Measurements from ENCODE around the gene ZNG1A. TPM values are rescaled to one million over a fixed set of nuclear protein-coding genes. Genes with fewer than 3 reads are reported as not detected.
A peak's percentile ranks its signal among the peaks of the same experiment; 100 is the strongest.
"Not testable (repeated sequence)": the region's sequence is repeated elsewhere in the genome, so short reads cannot be mapped to it uniquely, and the experiment has no call there.

Gene ZNG1A
- total RNA-seq, 2 donors from 2014 or later: 28.5 to 34.8 TPM

GRCh38 chr9:73900-74525, 104.8 kb downstream of the ZNG1A start:
- not testable (repeated sequence) for DNase-seq; H3K9me3 Mint-ChIP-seq; H3K4me1 Mint-ChIP-seq (ENCODE audit: low read depth); H3K36me3 Mint-ChIP-seq (ENCODE audit: insufficient read depth in 2 of 2); H3K27ac Mint-ChIP-seq; H3K27me3 Mint-ChIP-seq (ENCODE audit: low read depth)
- ATAC-seq (replicated peaks in 1 of 2): peak in 1 of 2 donors; percentile 3
- peak overlapping the region; percentile 61 to 75 for H3K4me3 Mint-ChIP-seq

GRCh38 chr9:73076-73899, 105.6 kb downstream of the ZNG1A start:
- not testable (repeated sequence) for H3K36me3 Mint-ChIP-seq (ENCODE audit: insufficient read depth in 2 of 2); H3K4me1 Mint-ChIP-seq (ENCODE audit: low read depth); H3K9me3 Mint-ChIP-seq; H3K27me3 Mint-ChIP-seq (ENCODE audit: low read depth); H3K27ac Mint-ChIP-seq
- ATAC-seq (replicated peaks in 1 of 2) (peak; percentile 73 to 77), DNase-seq (peak; percentile 18 to 25)
- H3K4me3 Mint-ChIP-seq: peak overlapping the region; percentile 55 to 75

Other genes with a start within 250 kb of the ZNG1A start
- gene WASHC1, start 149.6 kb downstream of the ZNG1A start, total RNA-seq: 10 to 100 TPM; 11.8 to 21.2 TPM
- gene FOXD4, start 60.6 kb downstream of the ZNG1A start, total RNA-seq: under 1 TPM in 1 of 2 donors, not detected in 1; 0.38 TPM
- gene DOCK8, start 35.8 kb upstream of the ZNG1A start, total RNA-seq: 100 to 1,000 TPM; 199 to 213 TPM